Neutrophil (primary cell): Measurements from ENCODE around the gene PKN1.
A peak's percentile ranks its signal among the peaks of the same experiment; 100 is the strongest.

Experiments
- H3K27ac ChIP-seq: fragments of 200-600 bp; sonication (generic); 2 replicates; pipeline ENCODE4 v1.5.1; 2016; ENCODE audit warnings: mild to moderate bottlenecking, moderate library complexity
- H3K27me3 ChIP-seq: fragments of 200-600 bp; sonication (generic); 2 replicates; pipeline ENCODE4 v1.6.0; 2016; ENCODE audit warnings: mild to moderate bottlenecking
- H3K36me3 ChIP-seq: fragments of 200-600 bp; sonication (generic); 2 replicates; pipeline ENCODE4 v1.5.1; 2017
- H3K4me1 ChIP-seq, 2 experiments: fragments of 200-600 bp in 1 of 2; sonication (generic) in 1 of 2; 1 replicate in 1 of 2; 2 replicates in 1 of 2; pipeline versions ENCODE4 v1.5.1 to v1.6.1; 2013 to 2016; ENCODE audit warnings: low read depth in 1 of 2, low read length in 1 of 2, mild to moderate bottlenecking in 1 of 2, moderate library complexity in 1 of 2; ENCODE audit not compliant: control insufficient read depth in 1 of 2, insufficient read depth in 1 of 2
- H3K4me3 ChIP-seq, 2 experiments: fragments of 200-600 bp in 1 of 2; sonication (generic) in 1 of 2; 1 replicate in 1 of 2; 2 replicates in 1 of 2; pipeline ENCODE4 v1.5.1; 2013 to 2016; ENCODE audit warnings: low read depth in 1 of 2, low read length in 1 of 2, mild to moderate bottlenecking in 1 of 2, moderate library complexity in 1 of 2
- H3K9me3 ChIP-seq: fragments of 200-600 bp; sonication (generic); 2 replicates; pipeline ENCODE4 v1.5.1; 2016
- CTCF ChIP-seq: fragments of 200-600 bp; sonication (generic); IDR thresholded peaks from 2 replicates; pipeline ENCODE4 v1.5.1; 2016; ENCODE audit warnings: antibody characterized with exemption

PKN1 gene

GRCh38 chr19:14416817-14417231 lies 16.3 kb upstream of the PKN1 start:
- TF ChIP-seq CTCF: no peak
- Histone ChIP-seq H3K27me3 (no peaks in the 10 kb centered on the region), H3K27ac (peak overlapping the region; percentile 53), H3K4me3 (no peak overlapping the region), H3K9me3 (no peaks in the 10 kb centered on the region), H3K36me3 (peaks cover 17% of the 10 kb centered on the region), H3K4me1 (peaks cover 36 to 38% of the 10 kb centered on the region in 2 experiments)

- H3K27me3 ChIP-seq: no peaks in the 10 kb centered on the region
- no peaks in the 10 kb centered on the region for H3K9me3 ChIP-seq
- H3K4me3 ChIP-seq: peak overlapping the region; percentile 81 to 85
- H3K36me3 ChIP-seq: no peaks in the 10 kb centered on the region
- no peak for TF ChIP-seq CTCF
- H3K27ac ChIP-seq: peak overlapping the region; percentile 92
- peaks cover 40 to 46% of the 10 kb centered on the region in 2 experiments for H3K4me1 ChIP-seq
Observed at GRCh38 chr19:14418856-14419105, 14.3 kb upstream of the PKN1 start.

- Histone ChIP-seq H3K4me3 (peak within 1 kb of the TSS; percentile 81 to 85), H3K27me3 (no peaks in the 10 kb centered on the region), H3K27ac (peak within 1 kb of the TSS; percentile 92), H3K9me3 (no peaks in the 10 kb centered on the region), H3K36me3 (no peaks in the 10 kb centered on the region), H3K4me1 (peaks cover 40 to 46% of the 10 kb centered on the region in 2 experiments)
- TF ChIP-seq CTCF: peak; percentile 59
Observed at GRCh38 chr19:14419106-14419813, 13.8 kb upstream of the PKN1 start, which contains the start of gene DDX39A. TSS of gene DDX39A (minus strand) at chr19:14419341. CDS start at chr19:14413220, 6,121 bp downstream.

- H3K36me3 ChIP-seq: no peaks in the 10 kb centered on the region
- no peak for TF ChIP-seq CTCF
- peaks cover 4 to 11% of the 10 kb centered on the region in 2 experiments for H3K4me1 ChIP-seq
- H3K4me3 ChIP-seq: no peak overlapping the region
- H3K9me3 ChIP-seq: no peaks in the 10 kb centered on the region
- H3K27ac ChIP-seq: no peak overlapping the region
- peaks cover 3% of the 10 kb centered on the region for H3K27me3 ChIP-seq
Observed at GRCh38 chr19:14425696-14426138, 7.4 kb upstream of the PKN1 start.

- peaks cover 12% of the 10 kb centered on the region for H3K27me3 ChIP-seq
- TF ChIP-seq CTCF: no peak
- H3K4me1 ChIP-seq: peaks cover 11 to 12% of the 10 kb centered on the region in 2 experiments
- no peaks in the 10 kb centered on the region for H3K36me3 ChIP-seq
- H3K27ac ChIP-seq: no peak overlapping the region
- no peaks in the 10 kb centered on the region for H3K9me3 ChIP-seq
- H3K4me3 ChIP-seq: no peak overlapping the region
Observed at GRCh38 chr19:14427461-14427860, 5.6 kb upstream of the PKN1 start.
